ENCODE results near the gene SEMA3B. TPM values are rescaled to one million over a fixed set of nuclear protein-coding genes. Genes with fewer than 3 reads are reported as not detected.
A peak's percentile ranks its signal among the peaks of the same experiment; 100 is the strongest.

SEMA3B gene
- total RNA-seq, 1 experiment from 2014 or later: 6.4 TPM

DNA sequence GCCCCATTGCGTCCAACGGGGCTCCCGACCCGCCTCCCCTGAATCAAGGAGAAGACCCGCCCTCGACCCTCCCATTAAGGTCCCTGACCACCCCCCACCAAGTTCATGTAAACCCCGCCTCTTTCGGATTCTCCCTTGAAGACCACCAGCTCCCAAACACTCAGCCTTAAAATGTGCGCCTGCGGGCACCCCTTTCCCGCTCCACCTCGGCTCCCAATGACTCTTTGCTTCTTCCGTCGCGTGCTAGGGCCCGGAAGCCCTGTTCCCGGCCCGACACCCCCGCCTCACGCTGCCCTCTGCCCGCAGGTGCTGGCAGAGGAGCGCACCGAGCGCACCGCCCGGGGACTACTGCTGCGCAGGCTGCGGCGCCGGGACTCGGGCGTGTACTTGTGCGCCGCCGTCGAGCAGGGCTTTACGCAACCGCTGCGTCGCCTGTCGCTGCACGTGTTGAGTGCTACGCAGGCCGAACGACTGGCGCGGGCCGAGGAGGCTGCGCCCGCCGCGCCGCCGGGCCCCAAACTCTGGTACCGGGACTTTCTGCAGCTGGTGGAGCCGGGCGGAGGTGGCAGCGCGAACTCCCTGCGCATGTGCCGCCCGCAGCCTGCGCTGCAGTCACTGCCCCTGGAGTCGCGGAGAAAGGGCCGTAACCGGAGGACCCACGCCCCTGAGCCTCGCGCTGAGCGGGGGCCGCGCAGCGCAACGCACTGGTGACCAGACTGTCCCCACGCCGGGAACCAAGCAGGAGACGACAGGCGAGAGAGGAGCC lies 7.2 kb downstream of the SEMA3B start:
- peak; percentile 82 for DNase-seq
- TF ChIP-seq, protein P1, sequence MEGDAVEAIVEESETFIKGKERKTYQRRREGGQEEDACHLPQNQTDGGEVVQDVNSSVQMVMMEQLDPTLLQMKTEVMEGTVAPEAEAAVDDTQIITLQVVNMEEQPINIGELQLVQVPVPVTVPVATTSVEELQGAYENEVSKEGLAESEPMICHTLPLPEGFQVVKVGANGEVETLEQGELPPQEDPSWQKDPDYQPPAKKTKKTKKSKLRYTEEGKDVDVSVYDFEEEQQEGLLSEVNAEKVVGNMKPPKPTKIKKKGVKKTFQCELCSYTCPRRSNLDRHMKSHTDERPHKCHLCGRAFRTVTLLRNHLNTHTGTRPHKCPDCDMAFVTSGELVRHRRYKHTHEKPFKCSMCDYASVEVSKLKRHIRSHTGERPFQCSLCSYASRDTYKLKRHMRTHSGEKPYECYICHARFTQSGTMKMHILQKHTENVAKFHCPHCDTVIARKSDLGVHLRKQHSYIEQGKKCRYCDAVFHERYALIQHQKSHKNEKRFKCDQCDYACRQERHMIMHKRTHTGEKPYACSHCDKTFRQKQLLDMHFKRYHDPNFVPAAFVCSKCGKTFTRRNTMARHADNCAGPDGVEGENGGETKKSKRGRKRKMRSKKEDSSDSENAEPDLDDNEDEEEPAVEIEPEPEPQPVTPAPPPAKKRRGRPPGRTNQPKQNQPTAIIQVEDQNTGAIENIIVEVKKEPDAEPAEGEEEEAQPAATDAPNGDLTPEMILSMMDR (conservative IDR thresholded peaks at IDR 0.05): no peak
- Histone ChIP-seq H3K56ac (ENCODE audit: insufficient read length, low read depth, low read length) (no peak overlapping the region), H3K4me2 (ENCODE audit: insufficient read depth, insufficient read length, low read length) (no peak overlapping the region), H4K5ac (ENCODE audit: insufficient read length, low read depth, low read length) (no peak overlapping the region), H3K79me1 (ENCODE audit: insufficient read depth, low read depth, low read length, poor library complexity, severe bottlenecking) (no peaks in the 10 kb centered on the region), H2BK15ac (ENCODE audit: low read depth, low read length) (no peak overlapping the region), H3K79me2 (ENCODE audit: insufficient read depth, low read length) (no peaks in the 10 kb centered on the region), H3K4me1 (ENCODE audit: insufficient read depth, low read length) (no peaks in the 10 kb centered on the region), H3K27ac (ENCODE audit: insufficient read length, low read depth, low read length) (no peak overlapping the region), H2AFZ (ENCODE audit: low read length) (no peak overlapping the region), H2BK5ac (ENCODE audit: insufficient read length, low read length) (no peak overlapping the region), H3K23ac (ENCODE audit: insufficient read length, low read depth, low read length) (no peak overlapping the region), H3K4ac (ENCODE audit: low read depth, low read length) (no peak overlapping the region), H2AK5ac (ENCODE audit: insufficient read length, low read length) (no peak overlapping the region), H4K8ac (replicated peaks; ENCODE audit: insufficient read length, low read depth, low read length) (no peak overlapping the region), H4K91ac (ENCODE audit: insufficient read length, low read depth, low read length) (no peak overlapping the region), H2BK20ac (ENCODE audit: low read depth, low read length, poor library complexity, severe bottlenecking) (no peak overlapping the region), H3K27me3 (ENCODE audit: insufficient read depth, low read length) (peaks cover 16% of the 10 kb centered on the region; the same call in 1 of the 2 replicates), H4K20me1 (ENCODE audit: control insufficient read depth, insufficient read depth, insufficient read length) (no peaks in the 10 kb centered on the region), H3T11ph (ENCODE audit: low read length) (no peak overlapping the region), H3K23me2 (ENCODE audit: insufficient read length, low read depth, low read length, poor library complexity, severe bottlenecking) (peaks cover 10% of the 10 kb centered on the region), H3K14ac (ENCODE audit: insufficient read depth, low read length) (no peak overlapping the region), H3K9me3 (ENCODE audit: control insufficient read depth, low read depth, low read length) (no peaks in the 10 kb centered on the region), H3K18ac (ENCODE audit: insufficient read length, low read depth, low read length) (no peak overlapping the region), H2BK120ac (ENCODE audit: low read depth, low read length, poor library complexity, severe bottlenecking) (no peak overlapping the region), H3K9ac (ENCODE audit: extremely low read depth, insufficient read length, low read length) (no peak overlapping the region), H2BK12ac (ENCODE audit: insufficient read length, low read depth, low read length) (no peak overlapping the region)
- Mint-ChIP-seq H3K36me3 (ENCODE audit: insufficient read depth in 1 of 3, low read depth in 3 of 3) (no peaks in the 10 kb centered on the region; a peak in 1 of 7 replicates), H3K4me3 (peak overlapping the region; percentile 57 to 78), H3K27ac (peak overlapping the region in 1 of 3 experiments; percentile 34; a peak in 1 of 7 replicates), H3K4me1 (peaks cover 27 to 34% of the 10 kb centered on the region in 2 experiments), H3K27me3 (ENCODE audit: low read depth) (peaks cover 57% of the 10 kb centered on the region), H3K9me3 (no peaks in the 10 kb centered on the region; a peak in 1 of 5 replicates)
- WGBS (ENCODE audit: extremely low coverage, insufficient read length, low lambda C conversion rate): no CpG with 5 or more reads among the region's 79 CpGs
